Measurements from ENCODE around the gene UST. TPM values are rescaled to one million over a fixed set of nuclear protein-coding genes. Genes with fewer than 3 reads are reported as not detected.

Gene UST
- total RNA-seq, 1 experiment from 2014 or later: 3.9 TPM

DNA sequence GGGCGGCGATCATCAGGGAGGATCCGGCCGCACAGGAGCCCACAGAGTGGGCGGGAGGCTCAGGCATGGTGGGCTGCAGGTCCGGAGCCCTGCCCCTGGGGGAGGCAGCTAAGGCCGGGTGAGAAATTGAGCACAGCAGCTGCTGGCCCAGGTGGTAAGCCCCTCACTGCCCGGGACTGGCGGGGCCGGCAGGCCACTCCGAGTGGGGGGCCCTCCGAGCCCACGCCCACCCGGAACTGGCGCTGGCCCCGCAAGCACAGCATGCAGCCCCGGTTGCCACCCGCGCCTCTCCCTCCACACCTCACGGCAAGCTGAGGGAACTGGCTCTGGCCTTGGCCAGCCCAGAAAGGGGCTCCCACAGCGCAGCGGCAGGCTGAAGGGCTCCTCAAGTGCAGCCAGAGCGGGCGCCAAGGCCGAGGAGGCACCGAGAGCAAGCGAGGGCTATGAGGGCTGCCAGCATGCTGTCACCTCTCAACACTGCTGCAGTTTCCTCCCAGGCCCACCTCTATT, 48.1 kb upstream of the UST start:
- DNase-seq: no peak
- H3K9me2 ChIP-seq (replicated peaks; ENCODE audit: low read length): no peaks in the 10 kb centered on the region
- no peaks in the 10 kb centered on the region for H3K9me3 ChIP-seq (ENCODE audit: low read length)
- no peaks in the 10 kb centered on the region for H3K27me3 ChIP-seq (ENCODE audit: low read length)
- TF ChIP-seq EZH2phosphoT487 (IDR thresholded peaks at IDR 0.05; ENCODE audit: borderline replicate concordance, low read length) (no peak), EZH2 (IDR thresholded peaks at IDR 0.05; ENCODE audit: low read length, unreplicated experiment) (no peak)
- TF ChIP-seq, protein P1, sequence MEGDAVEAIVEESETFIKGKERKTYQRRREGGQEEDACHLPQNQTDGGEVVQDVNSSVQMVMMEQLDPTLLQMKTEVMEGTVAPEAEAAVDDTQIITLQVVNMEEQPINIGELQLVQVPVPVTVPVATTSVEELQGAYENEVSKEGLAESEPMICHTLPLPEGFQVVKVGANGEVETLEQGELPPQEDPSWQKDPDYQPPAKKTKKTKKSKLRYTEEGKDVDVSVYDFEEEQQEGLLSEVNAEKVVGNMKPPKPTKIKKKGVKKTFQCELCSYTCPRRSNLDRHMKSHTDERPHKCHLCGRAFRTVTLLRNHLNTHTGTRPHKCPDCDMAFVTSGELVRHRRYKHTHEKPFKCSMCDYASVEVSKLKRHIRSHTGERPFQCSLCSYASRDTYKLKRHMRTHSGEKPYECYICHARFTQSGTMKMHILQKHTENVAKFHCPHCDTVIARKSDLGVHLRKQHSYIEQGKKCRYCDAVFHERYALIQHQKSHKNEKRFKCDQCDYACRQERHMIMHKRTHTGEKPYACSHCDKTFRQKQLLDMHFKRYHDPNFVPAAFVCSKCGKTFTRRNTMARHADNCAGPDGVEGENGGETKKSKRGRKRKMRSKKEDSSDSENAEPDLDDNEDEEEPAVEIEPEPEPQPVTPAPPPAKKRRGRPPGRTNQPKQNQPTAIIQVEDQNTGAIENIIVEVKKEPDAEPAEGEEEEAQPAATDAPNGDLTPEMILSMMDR (conservative IDR thresholded peaks at IDR 0.05; ENCODE audit: low read depth, low read length): no peak
- BruUV-seq (replicated peaks): no TSS peak
- no peaks in the 10 kb centered on the region for H3F3A ChIP-seq (ENCODE audit: low read length, unreplicated experiment)
- no peak overlapping the region for H2AFZ ChIP-seq (ENCODE audit: low read length)
- no peaks in the 10 kb centered on the region for H3K36me3 ChIP-seq (ENCODE audit: low read depth, low read length)
- intact Hi-C loops (cut with micrococcal nuclease): no loop called here
- H4K20me1 ChIP-seq (ENCODE audit: low read length): no peaks in the 10 kb centered on the region
- ATAC-seq: no peak
- POLR2A ChIA-PET (ENCODE audit: unreplicated experiment): no interaction called here
- no peaks in the 10 kb centered on the region for H3K79me2 ChIP-seq (ENCODE audit: low read length)
- CTCF ChIA-PET: no interaction called here
- H3K4me2 ChIP-seq (ENCODE audit: low read length): no peak overlapping the region
- H3K4me1 ChIP-seq (ENCODE audit: insufficient read depth, low read length): peaks cover 15% of the 10 kb centered on the region
- H3K4me3 ChIP-seq (ENCODE audit: low read length): no peak overlapping the region
- H3K9ac ChIP-seq (ENCODE audit: low read length): no peak overlapping the region
- H3K27ac ChIP-seq (ENCODE audit: low read length): no peak overlapping the region

DNA sequence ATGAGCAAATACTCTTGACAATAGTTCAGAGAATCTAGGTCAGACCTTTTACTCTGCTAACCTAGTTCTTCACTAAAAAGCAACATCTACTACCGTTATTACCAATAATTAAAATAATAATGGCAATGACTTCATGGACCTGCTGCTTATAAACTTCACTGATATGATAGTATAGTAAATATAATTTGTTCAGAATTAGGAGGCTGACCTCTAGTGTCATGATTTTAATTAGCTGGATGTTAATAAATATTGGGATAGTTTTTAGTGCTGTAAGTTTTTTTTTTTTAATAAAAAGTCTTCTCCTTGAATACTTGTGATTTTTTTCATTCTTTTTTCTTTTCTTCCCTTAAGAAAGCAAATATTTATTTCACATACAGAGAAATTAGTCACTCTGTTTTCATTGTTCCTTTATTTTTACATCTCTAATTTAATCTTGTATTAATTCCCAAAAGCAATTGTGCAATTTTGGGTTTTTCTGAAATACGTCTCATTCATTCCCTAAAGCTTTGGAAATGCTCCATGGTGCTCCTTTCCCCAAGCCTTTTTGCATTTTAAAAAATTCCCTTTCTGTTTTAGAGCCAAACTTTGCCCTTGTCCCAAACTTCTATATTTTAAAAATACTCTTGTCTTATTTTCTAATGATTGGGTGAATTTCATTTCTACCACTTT, 46.6 kb upstream of the UST start:
- POLR2A ChIA-PET (ENCODE audit: unreplicated experiment): no interaction called here
- no TSS peak for BruUV-seq (replicated peaks)

More for the DNA sequence above, 46.6 kb upstream of the UST start:
- no peaks in the 10 kb centered on the region for H3K9me3 ChIP-seq (ENCODE audit: low read length)
- H3K9me2 ChIP-seq (replicated peaks; ENCODE audit: low read length): no peaks in the 10 kb centered on the region
- TF ChIP-seq EZH2phosphoT487 (IDR thresholded peaks at IDR 0.05; ENCODE audit: borderline replicate concordance, low read length) (no peak), EZH2 (IDR thresholded peaks at IDR 0.05; ENCODE audit: low read length, unreplicated experiment) (no peak)
- TF ChIP-seq, protein P1 (conservative IDR thresholded peaks at IDR 0.05; ENCODE audit: low read depth, low read length): no peak
- no peaks in the 10 kb centered on the region for H3K27me3 ChIP-seq (ENCODE audit: low read length)
- H3K4me3 ChIP-seq (ENCODE audit: low read length): peak overlapping the region; percentile 81
- H3F3A ChIP-seq (ENCODE audit: low read length, unreplicated experiment): no peaks in the 10 kb centered on the region
- intact Hi-C loops (cut with micrococcal nuclease): loop anchor here (10.0 kb wide), 1 partner anchor 85 kb away; no protein-coding TSS in a partner anchor
- peak overlapping the region; percentile 26 for H3K9ac ChIP-seq (ENCODE audit: low read length)
- H4K20me1 ChIP-seq (ENCODE audit: low read length): no peaks in the 10 kb centered on the region
- H3K27ac ChIP-seq (ENCODE audit: low read length): no peak overlapping the region
- DNase-seq (no peak), ATAC-seq (no peak)
- no peaks in the 10 kb centered on the region for H3K36me3 ChIP-seq (ENCODE audit: low read depth, low read length)
- H3K4me1 ChIP-seq (ENCODE audit: insufficient read depth, low read length): peaks cover 15% of the 10 kb centered on the region
- H3K4me2 ChIP-seq (ENCODE audit: low read length): peak overlapping the region; percentile 98
- no peaks in the 10 kb centered on the region for H3K79me2 ChIP-seq (ENCODE audit: low read length)
- peak overlapping the region; percentile 98 for H2AFZ ChIP-seq (ENCODE audit: low read length)
- CTCF ChIA-PET: no interaction called here
